GM19397 (cell line): ENCODE data around the gene PYGL.
"Not testable (repeated sequence)": the region's sequence is repeated elsewhere in the genome, so short reads cannot be mapped to it uniquely, and the experiment has no call there.

ENCODE experiments used
- ATAC-seq: cut with Tn5 transposase; IDR thresholded peaks from one replicate; pipeline ENCODE4 v1.9.1; 2021; ENCODE audit warnings: mild to moderate bottlenecking, moderate library complexity; ENCODE audit not compliant: unreplicated experiment

The PYGL gene

DNA sequence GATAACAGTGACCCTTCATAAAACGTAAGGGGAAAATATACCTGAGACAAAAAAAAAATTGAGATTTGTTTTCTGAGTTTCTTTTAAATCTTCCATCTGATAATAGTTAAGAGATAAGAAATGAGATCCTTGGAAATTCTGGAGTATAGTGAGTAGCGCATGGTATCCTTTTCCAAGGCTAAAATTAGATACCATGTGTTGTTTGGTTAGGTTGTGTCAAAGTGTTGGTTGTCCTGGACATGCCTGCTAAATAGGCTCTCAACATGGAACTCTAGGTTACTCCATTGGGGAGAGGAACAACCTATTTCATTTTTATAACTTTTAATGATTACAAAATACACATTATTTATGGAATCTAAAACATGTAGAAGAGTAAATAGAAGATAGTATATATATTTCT is 14.8 kb downstream of the PYGL start:
- no peak for ATAC-seq

GRCh38 chr14:50928002-50928635 is 16.2 kb downstream of the PYGL start:
- ATAC-seq: no peak

- no peak for ATAC-seq
These were observed 17.4 kb downstream of the PYGL start for GRCh38 chr14:50926851-50927386.

- ATAC-seq: no peak
These were observed 19.4 kb downstream of the PYGL start for GRCh38 chr14:50924843-50925242.

DNA sequence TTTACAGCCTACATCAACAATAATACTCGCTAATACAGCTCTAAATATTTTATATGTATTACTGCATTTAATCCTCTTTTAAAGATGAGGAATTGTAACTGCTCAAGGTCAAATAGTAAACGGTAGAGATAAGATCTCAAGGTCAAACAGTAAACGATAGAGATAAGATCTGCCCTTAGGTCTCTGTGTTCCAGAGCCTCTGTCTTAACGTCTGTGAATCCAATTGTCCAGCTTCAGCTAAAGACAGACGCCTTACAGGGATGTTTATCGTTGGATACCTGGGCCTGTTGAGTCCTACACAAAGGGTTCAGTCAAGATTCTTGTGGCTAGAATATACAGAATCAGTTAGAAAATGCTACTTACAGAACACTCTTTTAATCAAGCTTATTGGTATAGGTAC is 20.0 kb downstream of the PYGL start:
- no peak for ATAC-seq

DNA sequence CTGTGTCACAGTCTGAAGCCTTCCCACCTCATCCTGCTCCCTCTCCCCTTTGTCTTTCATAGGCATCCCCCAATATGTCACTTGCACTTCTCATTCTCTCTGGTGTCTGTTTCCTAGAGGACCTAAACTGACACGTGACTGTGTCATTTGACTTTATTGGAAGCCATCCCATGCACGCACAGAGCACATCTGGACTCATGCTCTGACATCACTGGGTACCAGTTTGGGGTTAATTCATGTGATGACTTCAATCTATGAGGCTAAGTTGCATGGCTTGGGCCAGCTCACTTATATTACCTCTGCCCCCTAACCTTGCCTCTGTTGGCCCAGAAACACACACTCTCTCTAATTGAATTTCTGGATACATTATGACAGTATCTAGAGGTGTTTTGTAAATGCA is 21.5 kb downstream of the PYGL start:
- ATAC-seq: no peak

- ATAC-seq: no peak
These were observed 23.6 kb downstream of the PYGL start for GRCh38 chr14:50920482-50921230.

GRCh38 chr14:50919524-50919923 is 24.8 kb downstream of the PYGL start:
- ATAC-seq: not testable (repeated sequence)

- ATAC-seq: no peak
These were observed 26.8 kb downstream of the PYGL start for GRCh38 chr14:50917449-50917848.

DNA sequence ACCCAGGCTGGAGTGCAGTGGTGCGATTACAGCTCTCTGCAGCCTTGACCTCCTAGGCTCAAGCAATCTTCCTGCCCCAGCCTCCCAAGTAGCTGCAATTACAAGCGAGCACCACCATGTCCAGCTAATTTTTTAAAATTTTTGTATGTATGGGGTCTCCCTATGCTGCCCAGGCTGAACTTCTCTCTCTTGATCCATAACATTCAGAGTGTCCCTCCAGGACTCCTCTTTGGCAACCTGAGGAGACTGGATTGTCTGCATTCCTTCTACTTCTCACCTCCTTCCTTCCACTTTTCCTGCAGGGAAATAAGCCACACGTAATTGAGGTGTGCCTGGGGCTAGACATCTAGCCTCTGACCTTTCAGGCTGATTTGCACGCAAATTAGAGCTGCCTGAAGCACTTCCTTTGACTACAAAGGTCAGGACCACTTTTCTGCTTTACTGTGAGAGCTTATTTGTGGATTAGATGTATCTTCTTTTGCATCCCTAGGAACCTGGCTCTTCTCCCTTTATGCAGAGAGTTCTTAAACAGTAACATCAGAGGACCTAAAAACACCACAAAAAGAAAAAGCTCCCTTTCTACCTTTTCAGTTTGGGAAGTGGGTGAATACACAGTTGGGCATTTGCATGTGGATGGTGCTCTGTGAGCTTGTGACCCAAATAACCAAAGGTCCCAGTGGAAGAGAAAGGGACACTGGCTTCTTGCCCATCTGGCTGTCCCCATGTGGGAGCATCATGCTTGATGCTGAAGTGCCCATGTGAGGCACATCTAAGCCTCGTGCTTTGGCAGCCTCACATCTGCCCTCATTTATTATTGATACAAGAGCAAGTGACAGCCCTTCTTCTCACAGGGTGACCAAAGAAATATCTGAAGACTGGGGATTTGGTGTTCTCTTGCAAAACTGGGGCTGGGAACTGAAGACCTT is 33.5 kb downstream of the PYGL start:
- ATAC-seq: no peak

DNA sequence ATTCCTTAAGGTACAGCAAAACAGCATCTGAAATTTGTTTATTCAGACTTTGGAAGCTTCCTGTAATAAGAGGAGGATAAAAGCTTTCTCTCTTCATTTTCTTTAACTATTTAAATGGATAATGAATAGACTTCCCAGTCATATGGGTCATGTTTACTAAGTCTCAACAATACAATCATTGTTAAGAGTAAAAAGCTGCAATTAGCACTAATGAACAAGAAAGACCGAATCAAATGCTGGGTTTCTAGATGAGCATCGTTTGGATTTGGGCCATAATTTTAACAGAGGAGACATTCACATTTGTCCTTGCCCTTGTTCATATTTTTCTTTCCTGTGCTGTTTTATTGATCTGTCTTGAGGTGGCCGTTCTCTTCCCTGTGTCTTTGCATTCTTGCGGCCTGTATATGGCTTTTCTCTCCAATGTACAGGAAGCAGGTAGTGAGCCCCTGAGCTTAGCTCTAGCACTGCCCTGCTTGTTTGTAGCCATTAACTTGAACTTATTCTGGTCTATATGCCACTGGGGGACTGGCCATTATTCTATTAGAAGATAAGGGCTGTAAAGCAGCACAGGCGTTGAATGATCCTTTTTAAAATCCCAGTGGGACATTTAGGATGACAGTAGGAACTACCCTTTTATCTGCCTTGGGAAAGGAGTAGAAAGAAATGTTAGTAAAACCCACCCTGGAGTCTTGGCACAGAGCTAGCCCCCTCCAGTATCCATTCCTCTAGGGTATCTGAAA is 37.8 kb downstream of the PYGL start:
- no peak for ATAC-seq

DNA sequence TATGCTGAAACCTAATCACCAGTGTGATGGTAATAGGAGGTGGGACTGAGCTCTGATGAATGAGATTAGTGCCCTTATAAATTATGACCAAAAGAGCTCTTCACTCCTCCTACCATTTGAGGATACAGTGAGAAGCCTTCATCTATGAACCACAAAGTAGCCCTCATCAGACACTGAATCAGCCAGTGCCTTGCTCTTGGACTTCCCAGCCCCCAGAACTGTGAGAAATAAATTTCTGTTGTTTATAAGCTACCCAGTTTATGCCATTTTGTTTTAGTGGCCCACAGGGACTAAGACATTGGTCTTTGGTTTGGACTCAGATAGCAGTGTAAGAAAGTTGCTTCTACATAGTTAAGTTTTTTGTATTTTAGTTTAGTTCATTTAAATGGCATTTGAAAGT is 39.6 kb downstream of the PYGL start:
- no peak for ATAC-seq

DNA sequence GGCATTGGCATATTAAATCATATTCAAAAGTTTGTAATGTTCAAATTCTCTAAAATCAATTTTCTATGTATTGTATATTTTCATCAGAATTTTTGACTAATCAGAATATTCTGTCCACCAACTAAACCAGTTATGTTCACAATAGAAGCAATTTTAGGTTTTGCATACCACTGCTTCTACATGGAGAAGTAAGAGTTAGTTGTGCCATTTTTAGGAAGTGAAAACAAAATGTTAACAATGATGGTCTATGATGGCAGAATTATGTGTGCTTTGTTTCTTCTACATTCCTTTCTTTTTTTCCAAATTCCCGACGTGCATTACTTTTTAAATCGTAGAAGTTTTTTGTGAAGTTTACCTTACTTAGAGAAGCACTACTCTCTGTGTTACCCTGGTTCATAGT is 42.9 kb downstream of the PYGL start:
- no peak for ATAC-seq

DNA sequence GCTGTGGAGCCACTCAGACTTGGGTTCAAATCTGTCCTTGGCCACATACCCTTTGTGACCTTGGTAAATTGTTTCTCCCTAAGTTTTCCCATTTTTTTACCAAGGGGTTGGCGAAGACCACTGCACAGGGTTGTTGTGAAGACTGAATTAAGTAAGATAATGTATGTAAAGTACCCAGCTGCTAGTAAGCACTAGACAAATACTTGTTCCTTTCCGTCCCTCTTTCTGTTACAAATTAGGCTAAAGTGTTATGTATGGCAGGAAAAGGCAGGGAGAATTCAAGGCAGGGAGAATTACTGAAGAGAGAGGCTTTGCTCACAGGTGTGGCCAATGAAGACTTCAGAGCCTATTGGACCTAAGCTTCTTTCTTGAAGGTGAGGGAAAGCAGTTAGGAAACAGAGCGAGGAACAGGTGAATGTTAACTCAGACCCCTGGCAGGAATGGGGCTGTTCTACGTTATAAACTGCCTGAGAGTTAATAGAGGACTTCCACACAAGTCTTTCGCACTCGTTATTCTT is 46.6 kb downstream of the PYGL start:
- ATAC-seq: no peak

- not testable (repeated sequence) for ATAC-seq
These were observed 47.3 kb downstream of the PYGL start for GRCh38 chr14:50897005-50897404.

DNA sequence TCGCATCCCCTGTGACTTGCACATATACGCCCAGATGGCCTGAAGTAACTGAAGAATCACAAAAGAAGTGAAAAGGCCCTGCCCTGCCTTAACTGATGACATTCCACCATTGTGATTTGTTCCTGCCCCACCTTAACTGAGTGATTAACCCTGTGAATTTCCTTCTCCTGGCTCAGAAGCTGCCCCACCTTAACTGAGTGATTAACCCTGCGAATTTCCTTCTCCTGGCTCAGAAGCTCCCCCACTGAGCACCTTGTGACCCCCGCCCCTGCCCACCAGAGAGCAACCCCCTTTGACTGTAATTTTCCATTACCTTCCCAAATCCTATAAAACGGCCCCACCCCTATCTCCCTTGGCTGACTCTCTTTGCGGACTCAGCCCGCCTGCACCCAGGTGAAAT is 47.9 kb downstream of the PYGL start:
- ATAC-seq: not testable (repeated sequence)

- no peak for ATAC-seq
These were observed 52.0 kb downstream of the PYGL start for GRCh38 chr14:50892255-50892654.

DNA sequence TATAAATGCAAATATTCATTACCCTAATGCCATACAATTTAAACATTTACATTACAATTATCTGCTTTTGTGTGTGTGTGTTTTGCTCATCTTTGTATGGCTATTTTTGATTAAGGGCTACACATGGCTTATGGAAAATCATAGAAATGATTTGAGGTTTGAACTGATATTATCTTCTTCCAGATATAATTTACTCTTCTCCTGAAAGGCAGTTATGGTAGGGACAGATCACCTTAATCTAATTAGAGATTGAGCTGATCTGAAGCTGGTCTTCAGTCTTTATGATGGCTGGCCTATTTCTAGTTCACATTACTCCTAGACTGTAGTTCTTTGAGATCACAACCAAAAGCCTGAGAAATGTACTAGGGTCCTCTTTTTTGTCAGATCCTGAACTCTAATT is 56.8 kb downstream of the PYGL start:
- no peak for ATAC-seq

- ATAC-seq: no peak
These were observed 60.5 kb downstream of the PYGL start for GRCh38 chr14:50883827-50884197.
